ENCODE measurements around the gene CDH26.

The CDH26 gene

GRCh38 chr20:59940956-59941294 lies 17.3 kb upstream of the CDH26 start:
- TF ChIP-seq CTCF (conservative IDR thresholded peaks at IDR 0.05; ENCODE audit: low read length) = no peak
- peak overlapping the region; percentile 82 for H3K4me3 ChIP-seq (ENCODE audit: low read length)
- no peak for DNase-seq (ENCODE audit: low read depth)

GRCh38 chr20:59942245-59942644 lies 16.0 kb upstream of the CDH26 start:
- no peak overlapping the region for H3K4me3 ChIP-seq (ENCODE audit: low read length)
- no peak for DNase-seq (ENCODE audit: low read depth)
- TF ChIP-seq CTCF (conservative IDR thresholded peaks at IDR 0.05; ENCODE audit: low read length) = no peak

DNA sequence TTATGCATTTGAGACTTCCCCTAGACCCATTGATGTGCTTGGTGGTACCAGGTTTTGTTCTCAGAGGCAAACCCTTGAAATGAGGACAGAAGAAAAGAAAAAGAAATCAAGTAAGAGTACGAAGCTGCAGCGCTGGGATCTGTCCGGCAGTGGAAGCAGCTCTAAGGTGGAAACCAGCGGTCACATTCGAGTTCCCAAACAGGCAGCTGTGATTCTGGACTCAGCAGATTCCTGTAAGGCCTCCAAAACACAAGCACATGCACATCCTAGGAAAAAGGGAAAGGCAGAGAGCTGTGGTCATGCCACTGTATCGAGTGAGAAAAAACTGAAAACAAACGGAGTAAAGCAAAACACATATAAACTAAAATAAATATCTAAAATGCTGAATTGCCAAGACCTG lies 13.5 kb upstream of the CDH26 start:
- TF ChIP-seq CTCF (conservative IDR thresholded peaks at IDR 0.05; ENCODE audit: low read length) = no peak
- no peak for DNase-seq (ENCODE audit: low read depth)
- H3K4me3 ChIP-seq (ENCODE audit: low read length) = no peak overlapping the region

DNA sequence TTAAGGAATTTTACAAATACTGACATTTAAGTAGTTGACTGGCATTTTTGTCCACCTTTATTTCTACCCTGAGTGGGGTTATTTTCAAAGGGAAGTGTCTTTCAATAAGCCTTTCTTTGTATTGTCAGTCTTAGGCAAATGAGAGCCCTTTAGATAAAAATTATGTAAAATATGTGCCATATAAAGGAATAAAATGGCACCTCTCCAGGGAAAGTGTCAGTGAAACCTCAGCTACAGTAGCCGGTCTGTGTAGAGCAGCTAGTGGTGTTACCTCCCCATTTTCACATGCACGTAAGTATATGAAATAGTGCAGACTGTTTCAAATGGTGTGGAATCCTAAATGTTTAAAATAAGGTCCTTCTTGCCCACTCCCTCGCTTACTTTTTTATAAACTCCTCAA lies 13.0 kb upstream of the CDH26 start:
- no peak overlapping the region for H3K4me3 ChIP-seq (ENCODE audit: low read length)
- TF ChIP-seq CTCF (conservative IDR thresholded peaks at IDR 0.05; ENCODE audit: low read length) = no peak
- DNase-seq (ENCODE audit: low read depth) = peak; percentile 23

DNA sequence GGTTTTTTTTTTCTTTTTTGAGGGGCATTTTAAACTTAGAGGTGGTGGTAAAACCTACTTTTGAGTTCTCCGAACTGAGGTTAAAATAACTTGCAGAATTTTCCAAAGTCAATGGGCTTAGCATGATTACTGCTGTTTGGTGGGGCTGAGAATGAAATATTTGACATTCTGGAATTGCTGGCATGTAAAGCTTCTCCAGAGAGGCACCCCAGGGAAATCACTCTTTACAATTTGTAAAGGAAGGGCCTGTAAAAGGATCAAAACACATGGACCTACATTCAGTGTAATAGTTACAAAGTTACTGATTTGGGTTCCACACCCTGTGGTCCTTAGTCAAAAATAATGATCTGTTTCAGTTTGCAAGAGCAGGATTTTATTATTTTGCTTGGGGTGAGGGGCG lies 12.5 kb upstream of the CDH26 start:
- DNase-seq (ENCODE audit: low read depth) = peak; percentile 55
- no peak overlapping the region for H3K4me3 ChIP-seq (ENCODE audit: low read length)
- no peak for TF ChIP-seq CTCF (conservative IDR thresholded peaks at IDR 0.05; ENCODE audit: low read length)

DNA sequence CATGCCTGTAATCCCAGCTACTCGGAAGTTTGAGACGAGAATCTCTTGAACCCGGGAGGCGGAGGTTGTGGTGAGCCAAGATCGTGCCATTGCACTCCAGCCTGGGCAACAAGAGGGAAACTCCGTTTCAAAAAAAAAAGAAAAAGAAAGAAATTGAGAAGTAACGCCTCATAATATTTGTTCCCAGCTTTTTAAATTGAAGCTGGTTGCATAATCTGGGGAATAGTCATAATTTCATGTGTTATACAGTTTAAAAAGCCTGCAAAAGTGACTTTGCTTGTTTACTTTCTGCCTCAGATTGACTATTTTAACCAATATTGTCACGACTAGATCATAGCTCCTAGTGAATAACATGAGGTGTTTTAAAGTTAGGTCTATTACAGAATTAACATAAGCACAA lies 10.8 kb upstream of the CDH26 start:
- H3K4me3 ChIP-seq (ENCODE audit: low read length) = no peak overlapping the region
- no peak for DNase-seq (ENCODE audit: low read depth)
- no peak for TF ChIP-seq CTCF (conservative IDR thresholded peaks at IDR 0.05; ENCODE audit: low read length)

- no peak for DNase-seq (ENCODE audit: low read depth)
- TF ChIP-seq CTCF (conservative IDR thresholded peaks at IDR 0.05; ENCODE audit: low read length) = no peak
- H3K4me3 ChIP-seq (ENCODE audit: low read length) = no peak overlapping the region
Observed at GRCh38 chr20:59948212-59948611, 10.0 kb upstream of the CDH26 start.
